GM18858 (cell line): Measurements from ENCODE around the gene KIAA1217.
"Not testable (repeated sequence)": the region's sequence is repeated elsewhere in the genome, so short reads cannot be mapped to it uniquely, and the experiment has no call there.

Source experiments
- ATAC-seq: cut with Tn5 transposase; IDR thresholded peaks from one replicate; pipeline ENCODE4 v1.9.1; 2021; ENCODE audit not compliant: unreplicated experiment

The KIAA1217 gene

GRCh38 chr10:24333736-24334135 lies 124.8 kb downstream of the KIAA1217 start:
- no peak for ATAC-seq

GRCh38 chr10:24334279-24334939 lies 125.5 kb downstream of the KIAA1217 start:
- no peak for ATAC-seq

DNA sequence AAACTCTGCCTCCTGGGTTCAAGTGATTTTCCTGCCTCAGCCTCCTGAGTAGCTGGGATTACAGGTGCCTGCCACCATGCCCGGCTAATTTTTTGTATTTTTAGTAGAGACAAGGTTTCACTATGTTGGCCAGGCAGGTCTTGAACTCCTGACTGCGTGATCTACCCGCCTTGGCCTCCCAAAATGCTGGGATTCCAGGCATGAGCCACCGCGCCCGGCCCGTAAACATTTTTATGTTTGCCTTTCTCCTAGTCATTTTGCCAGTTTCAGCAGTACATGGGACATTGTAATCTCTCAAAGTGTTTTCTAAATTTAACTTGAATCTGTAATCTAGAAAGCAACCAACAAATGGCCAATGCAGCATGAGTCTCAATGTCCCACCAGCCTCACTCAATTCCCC lies 128.8 kb downstream of the KIAA1217 start:
- ATAC-seq, result not testable (repeated sequence)

DNA sequence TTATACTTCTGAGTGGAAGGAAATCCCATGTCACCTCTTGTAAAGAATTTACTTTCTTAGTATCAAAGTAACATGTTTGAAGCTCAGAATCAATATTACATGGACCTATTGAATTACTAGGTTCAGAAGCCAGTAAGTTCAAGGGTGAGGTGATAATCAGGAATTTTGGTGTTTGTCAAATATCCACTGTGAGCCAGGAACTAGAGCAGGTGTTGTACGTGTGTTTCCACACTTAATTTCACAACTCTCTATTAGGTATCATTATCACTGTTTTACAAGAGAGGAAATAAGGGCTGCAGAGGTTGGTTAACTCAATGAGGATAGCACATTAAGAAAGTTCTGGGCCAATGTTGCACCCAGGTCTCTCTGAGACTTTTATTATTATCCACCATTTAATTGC lies 130.4 kb downstream of the KIAA1217 start:
- no peak for ATAC-seq

GRCh38 chr10:24340446-24340845 lies 131.5 kb downstream of the KIAA1217 start:
- ATAC-seq, result no peak

- ATAC-seq, result no peak
These were observed 131.9 kb downstream of the KIAA1217 start for GRCh38 chr10:24340883-24341282.

DNA sequence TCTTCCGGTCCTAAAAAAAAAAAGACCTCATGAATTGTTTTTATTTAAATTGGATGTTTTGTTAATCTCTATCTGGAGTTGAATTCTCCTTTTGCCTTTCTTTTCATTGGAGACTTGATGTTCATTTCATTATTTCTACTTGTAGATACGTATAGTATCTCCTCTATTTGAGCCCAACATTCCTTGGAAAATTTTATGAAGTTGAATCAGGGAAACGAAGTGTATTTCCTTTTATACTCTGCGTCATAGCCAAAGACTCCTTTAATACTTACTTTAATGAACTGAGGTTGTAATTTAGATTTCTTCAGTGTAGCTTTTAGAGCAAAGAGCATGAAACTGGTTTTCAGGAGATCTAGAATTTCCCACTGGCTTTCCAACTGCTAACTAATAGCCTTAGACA lies 132.4 kb downstream of the KIAA1217 start:
- ATAC-seq, result no peak

GRCh38 chr10:24341897-24342296 lies 133.0 kb downstream of the KIAA1217 start:
- no peak for ATAC-seq

DNA sequence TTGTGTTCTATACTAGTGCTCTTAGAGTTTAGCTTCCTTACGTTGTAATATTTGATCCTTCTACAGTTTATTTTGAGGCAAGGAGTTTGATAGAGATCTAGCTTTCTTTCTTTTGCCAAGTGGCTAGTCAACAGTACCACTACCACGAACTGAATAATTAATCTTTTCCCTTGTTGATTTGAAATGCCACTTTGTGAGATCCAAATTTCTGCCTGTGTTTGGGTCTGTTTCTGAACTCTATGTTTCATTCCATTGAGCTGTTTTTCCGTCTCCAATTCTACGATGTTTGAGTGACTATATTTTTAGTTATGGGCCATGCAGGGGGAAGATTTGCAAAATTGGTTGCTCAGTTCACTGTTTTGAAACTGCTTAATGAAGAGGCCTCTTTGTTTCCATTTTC lies 134.7 kb downstream of the KIAA1217 start:
- no peak for ATAC-seq

GRCh38 chr10:24344279-24344678 lies 135.3 kb downstream of the KIAA1217 start:
- ATAC-seq, result no peak

DNA sequence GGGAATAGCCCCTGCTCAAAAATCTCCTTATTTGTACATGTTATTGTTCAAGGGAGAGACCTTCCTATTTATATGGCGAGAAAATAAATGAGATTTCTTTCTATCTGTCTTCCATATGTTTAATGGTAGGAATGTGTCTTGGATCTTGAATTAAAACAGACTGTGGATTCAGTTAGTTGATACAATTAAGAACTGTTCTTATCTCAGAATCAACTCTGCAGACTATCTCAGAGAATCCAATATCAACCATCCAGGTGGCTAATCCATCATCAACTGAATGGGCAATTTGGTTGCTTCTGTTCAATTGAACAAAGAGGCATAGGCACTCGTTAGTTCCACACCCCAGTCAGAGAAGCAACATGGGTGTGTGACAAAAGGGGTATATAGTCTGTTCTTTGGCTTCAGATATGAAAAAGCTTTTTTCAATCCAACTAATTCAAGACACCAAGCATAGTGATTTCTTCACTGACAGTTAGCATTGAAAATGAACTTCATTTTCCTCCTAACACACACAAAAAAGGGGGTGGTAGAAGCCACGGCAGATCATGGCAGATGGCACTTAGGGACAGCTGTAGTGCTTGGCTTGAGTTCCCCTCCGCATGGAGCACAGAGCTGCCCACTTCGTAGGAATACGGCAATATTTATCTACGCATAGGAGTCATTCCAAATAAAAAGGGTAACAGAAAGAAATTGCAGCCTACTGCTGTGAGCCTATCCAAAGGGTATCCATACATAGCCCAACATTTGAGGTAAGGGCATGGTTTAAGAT lies 135.9 kb downstream of the KIAA1217 start:
- no peak for ATAC-seq

DNA sequence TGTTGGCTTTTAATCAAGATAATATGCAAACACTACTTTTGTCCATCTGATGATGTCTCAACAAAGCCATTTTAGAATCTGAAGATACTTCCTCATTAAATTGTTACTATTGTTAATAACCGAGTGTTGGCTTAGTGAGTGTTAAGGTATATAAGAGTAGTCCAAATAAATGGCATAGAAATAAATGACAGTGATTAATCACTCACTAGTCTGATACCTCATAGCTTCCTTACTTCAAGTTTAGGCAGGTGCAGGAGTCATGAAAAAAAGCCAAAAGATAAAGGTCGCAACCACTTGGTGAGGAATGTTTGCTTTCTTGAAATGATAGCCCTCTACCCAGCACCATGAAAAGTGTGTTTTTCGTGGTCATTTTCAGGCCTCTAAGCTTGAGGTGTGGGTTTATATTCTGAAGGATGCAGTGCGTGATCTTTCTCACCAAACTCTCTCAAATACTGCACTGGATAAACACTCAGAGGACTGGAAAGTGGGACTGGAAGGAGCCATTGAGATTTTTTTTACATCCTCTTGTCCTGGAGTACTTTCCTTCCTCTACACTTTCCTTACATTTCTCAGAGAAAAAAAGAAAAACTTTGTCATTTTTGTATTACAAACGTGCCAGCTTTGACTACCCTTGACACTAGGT lies 138.1 kb downstream of the KIAA1217 start:
- no peak for ATAC-seq

DNA sequence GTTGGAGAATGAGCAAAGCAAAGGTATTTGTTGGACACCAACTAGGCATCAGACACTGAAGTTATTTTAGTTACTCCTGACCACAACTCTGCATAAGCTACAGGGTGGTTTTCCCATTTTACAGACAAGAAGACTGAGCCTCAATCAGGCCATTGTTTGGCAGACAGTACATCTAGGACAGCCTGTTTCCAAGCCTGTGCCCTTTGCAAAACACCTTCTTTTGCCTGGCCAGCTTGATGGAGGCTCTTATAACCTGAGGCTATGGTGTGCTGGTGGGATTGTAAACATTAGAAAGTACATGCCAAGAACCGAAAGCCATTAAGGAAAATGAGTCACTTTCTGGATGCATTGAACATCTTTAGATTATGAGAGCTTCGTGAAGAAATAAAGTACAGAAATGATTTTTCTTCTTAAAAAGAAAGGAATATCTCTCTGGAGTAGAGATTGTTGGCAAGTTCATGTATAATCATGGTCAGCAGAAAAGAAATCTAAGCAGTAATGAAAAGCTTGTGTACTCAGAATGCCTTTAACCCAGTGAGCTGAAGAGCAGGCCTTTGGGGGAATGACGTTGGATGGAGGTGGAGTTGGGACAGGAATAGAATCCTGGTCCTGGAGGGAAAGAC lies 140.6 kb downstream of the KIAA1217 start:
- no peak for ATAC-seq

DNA sequence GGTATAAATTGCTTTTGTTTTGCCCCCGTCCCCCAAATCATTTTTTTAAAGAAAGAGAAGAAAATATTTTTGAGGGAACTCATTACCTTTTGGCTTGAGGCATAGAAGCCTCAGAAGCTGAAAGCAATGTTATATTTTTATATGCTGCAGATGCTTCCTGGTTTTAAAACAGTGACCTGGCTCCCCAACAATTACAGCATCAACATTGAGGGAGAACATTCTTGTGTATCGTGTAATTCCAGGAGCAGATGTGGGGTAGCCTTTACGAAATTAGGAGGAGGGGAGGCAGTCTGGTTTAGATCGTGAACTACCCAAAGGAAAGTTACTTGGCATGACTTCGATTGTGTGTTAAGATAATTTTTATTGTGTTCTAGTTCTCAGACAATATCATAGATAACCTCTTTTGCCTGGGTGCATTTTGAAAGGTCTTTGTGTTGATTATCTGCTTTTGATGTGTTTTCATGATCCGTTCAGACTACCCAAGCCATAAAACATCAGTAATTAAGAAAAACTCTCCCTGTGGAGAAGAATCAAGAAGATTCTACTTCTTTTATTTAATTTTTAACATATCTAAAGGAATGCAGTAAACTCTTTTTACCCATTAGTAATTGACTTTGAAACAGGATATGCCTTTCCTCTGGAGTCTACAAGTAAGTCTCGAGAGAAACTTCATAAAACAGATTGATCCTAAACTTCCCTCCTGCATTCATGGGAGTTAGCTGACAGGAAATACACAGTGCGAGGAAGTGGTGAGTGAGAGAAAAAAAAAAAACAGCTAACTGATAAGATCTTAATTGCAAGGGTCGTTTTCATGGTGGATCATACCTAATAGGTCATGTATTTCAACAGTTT lies 141.4 kb downstream of the KIAA1217 start:
- no peak for ATAC-seq

DNA sequence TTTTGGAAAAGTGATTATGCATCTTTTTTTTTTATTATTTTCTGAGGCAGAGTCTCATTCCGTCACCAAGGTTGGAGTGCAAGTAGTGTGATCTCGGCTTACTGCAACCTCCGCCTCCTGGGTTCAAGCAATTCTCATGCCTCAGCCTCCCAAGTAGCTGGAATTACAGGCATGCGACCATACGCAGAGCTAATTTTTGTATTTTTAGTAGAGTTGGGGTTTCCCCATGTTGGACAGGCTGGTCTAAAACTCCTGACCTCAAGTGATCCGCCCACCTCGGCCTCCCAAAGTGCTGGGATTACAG lies 141.9 kb downstream of the KIAA1217 start:
- ATAC-seq, result not testable (repeated sequence)

GRCh38 chr10:24351961-24352360 lies 143.0 kb downstream of the KIAA1217 start:
- ATAC-seq, result no peak

DNA sequence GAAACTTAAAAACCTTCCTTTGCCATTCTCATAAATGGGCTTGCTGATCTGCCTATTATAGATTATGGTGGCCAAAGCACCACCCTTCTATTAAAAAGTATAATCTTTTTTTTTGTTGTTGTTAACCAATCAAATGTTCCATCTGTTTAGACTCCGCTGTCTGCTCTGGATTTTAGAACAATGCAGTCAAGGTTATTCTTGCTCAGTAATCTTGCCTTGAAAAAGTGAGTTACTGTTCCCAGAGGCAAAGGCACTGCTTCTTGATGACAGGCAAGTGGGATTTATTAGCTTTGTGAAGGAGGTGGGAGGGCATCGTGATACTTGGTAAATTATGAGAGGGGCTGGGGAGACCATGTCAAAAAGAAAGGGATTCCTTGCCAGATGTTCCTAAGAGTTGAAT lies 143.5 kb downstream of the KIAA1217 start:
- no peak for ATAC-seq

GRCh38 chr10:24353319-24353718 lies 144.4 kb downstream of the KIAA1217 start:
- ATAC-seq, result no peak

DNA sequence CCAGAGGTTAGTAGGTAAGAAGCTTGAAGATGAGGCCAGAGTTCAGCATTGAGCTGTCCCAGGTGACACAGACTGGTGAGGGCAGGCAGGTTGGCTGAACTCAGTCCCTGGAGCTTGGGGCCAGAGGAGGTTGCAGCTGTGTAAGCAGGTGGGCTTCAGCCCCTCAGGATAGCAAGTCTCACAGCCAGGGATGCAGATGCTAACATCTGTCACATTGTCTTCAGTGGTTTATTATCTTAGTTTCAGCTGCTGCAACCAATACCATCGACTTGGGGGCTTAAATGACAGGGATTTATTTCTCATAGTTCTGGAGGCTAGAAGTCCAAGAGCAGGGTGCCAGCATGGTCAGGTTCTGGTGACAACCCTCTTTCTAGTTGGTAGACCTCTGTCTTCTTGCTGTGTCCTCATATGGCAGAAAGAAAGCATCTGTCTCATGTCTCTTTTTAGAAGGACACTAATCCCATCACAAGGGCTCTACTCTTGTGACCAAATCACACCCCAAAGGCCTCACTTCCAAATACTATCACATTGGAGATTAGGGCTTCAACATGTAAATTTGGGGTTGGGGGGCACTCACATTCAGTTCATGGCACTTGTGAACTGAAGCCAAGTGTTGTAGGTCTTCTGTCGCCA lies 146.2 kb downstream of the KIAA1217 start:
- no peak for ATAC-seq

DNA sequence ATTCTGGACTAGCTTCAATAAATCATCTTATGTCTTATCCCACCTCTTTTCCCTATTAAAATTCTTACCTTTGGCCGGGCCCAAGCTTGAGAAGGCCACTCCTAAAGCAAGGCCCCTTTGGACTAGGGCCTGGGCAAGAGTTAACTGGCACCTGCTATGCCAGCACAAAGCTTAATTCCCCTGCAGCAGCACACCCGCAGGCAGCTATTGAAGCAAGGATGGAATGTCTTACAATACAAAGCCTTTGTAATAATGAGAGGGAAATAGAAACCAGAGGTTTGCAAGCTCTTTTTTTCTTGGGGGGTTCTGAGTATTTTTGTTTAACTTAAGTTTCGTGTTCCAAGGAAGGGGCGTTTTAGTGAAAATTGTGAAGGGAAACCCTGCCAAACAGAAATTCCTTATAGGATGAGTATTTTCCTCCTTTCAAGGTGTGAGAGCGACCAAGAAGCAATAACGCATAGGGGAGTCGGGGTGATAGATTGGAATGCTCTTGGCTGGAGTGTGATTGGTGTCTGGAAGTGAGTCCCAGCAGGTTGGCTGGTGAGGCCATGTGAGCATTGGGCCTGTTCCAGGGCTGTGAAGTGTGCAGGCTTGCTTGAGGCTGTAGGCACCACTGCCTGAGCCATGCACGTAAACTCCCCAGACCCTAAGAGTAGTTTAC lies 148.5 kb downstream of the KIAA1217 start:
- ATAC-seq, result no peak
